Endodermal cell (in vitro differentiated cells): ENCODE measurements around the gene FADS2. TPM values are rescaled to one million over a fixed set of nuclear protein-coding genes. Genes with fewer than 3 reads are reported as not detected.

Source experiments
- DNase-seq: peaks from one replicate; pipeline ENCODE4 v3.0.0-alpha.2; 2017
- H3K27ac ChIP-seq: 2 replicates; pipeline ENCODE4 v1.5.1; 2013; ENCODE audit warnings: mild to moderate bottlenecking, low read depth, low read length, moderate library complexity
- H3K27me3 ChIP-seq: 2 replicates; pipeline ENCODE4 v1.6.1; 2013; ENCODE audit warnings: mild to moderate bottlenecking, low read length, moderate library complexity; ENCODE audit not compliant: insufficient read depth, control insufficient read depth, poor library complexity, severe bottlenecking
- H3K36me3 ChIP-seq: 2 replicates; pipeline ENCODE4 v1.7.0; 2013; ENCODE audit warnings: mild to moderate bottlenecking, low read length, moderate library complexity; ENCODE audit not compliant: control insufficient read depth, insufficient read depth
- H3K4me1 ChIP-seq: one replicate; pipeline ENCODE4 v1.7.0; 2013; ENCODE audit warnings: low read length; ENCODE audit not compliant: control insufficient read depth, insufficient read depth
- H3K4me3 ChIP-seq: 2 replicates; pipeline ENCODE4 v1.5.1; 2013; ENCODE audit warnings: mild to moderate bottlenecking, low read length, moderate library complexity
- H3K9ac ChIP-seq: 2 replicates; pipeline ENCODE4 v1.6.1; 2013; ENCODE audit warnings: mild to moderate bottlenecking, low read length, moderate library complexity; ENCODE audit not compliant: poor library complexity, severe bottlenecking; ENCODE audit errors: extremely low read depth
- H3K9me3 ChIP-seq: 2 replicates; pipeline ENCODE4 v1.6.1; 2013; ENCODE audit warnings: mild to moderate bottlenecking, low read length, moderate library complexity; ENCODE audit not compliant: control insufficient read depth
- H3K27ac Mint-ChIP-seq: 2 replicates; pipeline ENCODE4 v1.8.0; 2020; ENCODE audit warnings: mixed read lengths
- H3K27me3 Mint-ChIP-seq: 2 replicates; pipeline ENCODE4 v1.8.0; 2021; ENCODE audit warnings: mild to moderate bottlenecking, mixed read lengths; ENCODE audit not compliant: insufficient read depth
- H3K36me3 Mint-ChIP-seq: 2 replicates; pipeline ENCODE4 v1.8.0; 2020; ENCODE audit warnings: low read depth, mixed read lengths
- H3K4me1 Mint-ChIP-seq: 2 replicates; pipeline ENCODE4 v1.8.0; 2020; ENCODE audit warnings: mixed read lengths
- H3K4me3 Mint-ChIP-seq: 2 replicates; pipeline ENCODE4 v1.8.0; 2020; ENCODE audit warnings: mild to moderate bottlenecking, moderate library complexity, mixed read lengths
- H3K9me3 Mint-ChIP-seq: 2 replicates; pipeline ENCODE4 v1.8.0; 2020; ENCODE audit warnings: mild to moderate bottlenecking, mixed read lengths
- CTCF ChIP-seq: fragments of 200-600 bp; sonication (generic); conservative IDR thresholded peaks from 2 replicates; pipeline ENCODE4 v1.5.0; 2021; ENCODE audit warnings: antibody characterized with exemption, mild to moderate bottlenecking
- whole genome bisulfite sequencing, 2 experiments: methylation state at CpG; one replicate each; pipeline versions ENCODE4 v1.1.5 to v1.1.7; 2013; ENCODE audit warnings: missing lambda C conversion rate in 2 of 2, mixed read lengths in 1 of 2; ENCODE audit not compliant: insufficient coverage in 1 of 2, insufficient read length in 1 of 2; 5-methylcytosine and 5-hydroxymethylcytosine counted together
- total RNA-seq, 2 donors: library from RNA; stranded (reverse); fragmentation: NEBNext Ultra II Directional in 1 of 2; extraction: Animal tissue kit (Norgen Biotek cat#: 25700) in 1 of 2; gene quantifications; 2 replicates in 1 of 2; 3 replicates in 1 of 2; pipeline ENCODE4 v1.2.1, GENCODE V29; 2021

Gene FADS2
- total RNA-seq, 2 donors from 2014 or later = 344 to 381 TPM

- Mint-ChIP-seq H3K27ac (no peak overlapping the region), H3K27me3 (peaks cover 10% of the 10 kb centered on the region), H3K9me3 (no peaks in the 10 kb centered on the region), H3K4me1 (peaks cover 10% of the 10 kb centered on the region), H3K4me3 (no peak overlapping the region), H3K36me3 (peaks cover 16% of the 10 kb centered on the region)
- Histone ChIP-seq H3K4me3 (no peak overlapping the region), H3K4me1 (no peaks in the 10 kb centered on the region), H3K9me3 (no peaks in the 10 kb centered on the region), H3K27me3 (peaks cover 13% of the 10 kb centered on the region), H3K9ac (no peak overlapping the region), H3K36me3 (peaks cover 22% of the 10 kb centered on the region), H3K27ac (peak overlapping the region; percentile 67)
- 89 to 93% methylated on average over 3 to 4 of the region's 4 CpGs for WGBS, 2 experiments
- no peak for TF ChIP-seq CTCF
- DNase-seq = no peak
These were observed 41.3 kb downstream of the FADS2 start for GRCh38 chr11:61869429-61869707.

- Histone ChIP-seq H3K4me1 (no peaks in the 10 kb centered on the region), H3K4me3 (no peak overlapping the region), H3K36me3 (peaks cover 18% of the 10 kb centered on the region), H3K27ac (peak overlapping the region; percentile 67), H3K9me3 (no peaks in the 10 kb centered on the region), H3K9ac (no peak overlapping the region), H3K27me3 (peaks cover 13% of the 10 kb centered on the region)
- H3K36me3 Mint-ChIP-seq = peaks cover 12% of the 10 kb centered on the region
- 91 to 94% methylated on average over 18 to 21 of the region's 21 CpGs for WGBS, 2 experiments
- peaks cover 10% of the 10 kb centered on the region for H3K27me3 Mint-ChIP-seq
- H3K4me1 Mint-ChIP-seq = peaks cover 10% of the 10 kb centered on the region
- H3K4me3 Mint-ChIP-seq = no peak overlapping the region
- H3K9me3 Mint-ChIP-seq = no peaks in the 10 kb centered on the region
- DNase-seq = peak; percentile 74
- TF ChIP-seq CTCF = no peak
- H3K27ac Mint-ChIP-seq = no peak overlapping the region
These were observed 41.8 kb downstream of the FADS2 start for GRCh38 chr11:61869708-61870451.

GRCh38 chr11:61870541-61871031 is 42.5 kb downstream of the FADS2 start:
- H3K9me3 Mint-ChIP-seq = no peaks in the 10 kb centered on the region
- no peak for DNase-seq
- Histone ChIP-seq H3K9me3 (no peaks in the 10 kb centered on the region), H3K36me3 (peaks cover 11% of the 10 kb centered on the region), H3K27me3 (peaks cover 13% of the 10 kb centered on the region), H3K4me1 (no peaks in the 10 kb centered on the region), H3K9ac (no peak overlapping the region), H3K4me3 (no peak overlapping the region), H3K27ac (peak overlapping the region; percentile 67)
- TF ChIP-seq CTCF = no peak
- H3K27ac Mint-ChIP-seq = peak overlapping the region; percentile 55
- peaks cover 6% of the 10 kb centered on the region for H3K36me3 Mint-ChIP-seq
- H3K4me3 Mint-ChIP-seq = no peak overlapping the region
- 74 to 82% methylated on average over 7 to 9 of the region's 10 CpGs for WGBS, 2 experiments
- H3K4me1 Mint-ChIP-seq = peaks cover 10% of the 10 kb centered on the region
- peaks cover 10% of the 10 kb centered on the region for H3K27me3 Mint-ChIP-seq
